Hepatic stellate cell (primary cell): Measurements from ENCODE around the gene GMDS.

ENCODE experiments used
- DNase-seq: peaks from one replicate; pipeline ENCODE4 v3.0.0; 2011; ENCODE audit warnings: low spot score

Gene GMDS

DNA sequence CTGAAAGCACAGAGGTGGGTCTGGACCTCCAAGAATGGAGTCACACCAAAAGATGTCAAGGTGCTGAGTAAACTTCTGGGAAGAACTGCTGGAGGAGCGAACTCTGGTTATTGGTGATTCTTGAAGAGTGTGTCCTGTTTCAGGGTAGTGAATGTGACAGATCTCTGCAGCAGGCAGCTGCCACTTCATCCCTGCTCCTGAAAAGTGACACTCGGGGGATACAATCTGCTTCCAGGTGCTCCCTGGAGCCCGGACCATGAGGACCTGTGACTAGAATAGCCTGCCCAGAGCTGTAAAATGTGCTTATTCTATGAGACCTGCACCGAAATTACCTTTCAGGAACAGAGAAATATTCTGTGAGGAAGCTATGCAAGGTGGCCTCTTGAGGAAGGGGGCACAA lies 444.6 kb downstream of the GMDS start:
- no peak for DNase-seq

DNA sequence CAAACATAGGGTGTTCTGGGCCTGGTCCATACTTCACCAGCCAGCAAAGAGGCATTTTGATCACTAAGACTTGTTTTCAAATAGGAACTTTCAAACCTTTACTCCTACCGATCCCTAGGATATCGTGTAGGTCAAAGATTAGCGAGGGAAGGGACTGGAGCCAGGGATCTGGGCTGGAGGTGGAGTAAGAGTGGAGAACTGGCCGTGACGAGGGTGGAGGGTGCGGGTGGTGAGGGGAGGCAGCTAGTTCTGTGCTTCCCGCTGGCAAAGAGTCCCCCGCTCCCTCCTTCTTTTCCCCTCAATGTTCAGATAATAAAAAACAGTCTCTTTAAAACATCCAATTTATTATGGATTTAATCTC lies 446.5 kb downstream of the GMDS start:
- no peak for DNase-seq

GRCh38 chr6:1798303-1798964 lies 447.0 kb downstream of the GMDS start:
- no peak for DNase-seq

DNA sequence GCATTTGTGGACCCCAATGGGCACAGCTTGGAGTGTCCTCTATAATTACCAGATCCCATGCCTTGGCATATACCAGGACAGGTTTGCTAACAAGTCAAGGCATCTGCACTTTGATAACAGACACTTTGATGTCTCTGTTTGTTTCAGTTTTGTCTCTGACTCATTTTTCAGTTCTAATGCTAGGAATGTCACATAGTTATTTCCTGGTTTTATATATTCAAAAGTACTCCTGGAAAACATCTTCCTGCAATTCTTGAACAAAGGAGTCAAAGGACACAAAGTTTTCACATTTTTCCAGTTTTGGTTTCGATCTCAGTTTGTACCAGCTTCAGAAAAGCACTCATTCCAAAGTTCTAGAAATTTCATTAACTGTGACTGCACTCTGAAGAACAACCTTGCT lies 447.6 kb downstream of the GMDS start:
- no peak for DNase-seq

DNA sequence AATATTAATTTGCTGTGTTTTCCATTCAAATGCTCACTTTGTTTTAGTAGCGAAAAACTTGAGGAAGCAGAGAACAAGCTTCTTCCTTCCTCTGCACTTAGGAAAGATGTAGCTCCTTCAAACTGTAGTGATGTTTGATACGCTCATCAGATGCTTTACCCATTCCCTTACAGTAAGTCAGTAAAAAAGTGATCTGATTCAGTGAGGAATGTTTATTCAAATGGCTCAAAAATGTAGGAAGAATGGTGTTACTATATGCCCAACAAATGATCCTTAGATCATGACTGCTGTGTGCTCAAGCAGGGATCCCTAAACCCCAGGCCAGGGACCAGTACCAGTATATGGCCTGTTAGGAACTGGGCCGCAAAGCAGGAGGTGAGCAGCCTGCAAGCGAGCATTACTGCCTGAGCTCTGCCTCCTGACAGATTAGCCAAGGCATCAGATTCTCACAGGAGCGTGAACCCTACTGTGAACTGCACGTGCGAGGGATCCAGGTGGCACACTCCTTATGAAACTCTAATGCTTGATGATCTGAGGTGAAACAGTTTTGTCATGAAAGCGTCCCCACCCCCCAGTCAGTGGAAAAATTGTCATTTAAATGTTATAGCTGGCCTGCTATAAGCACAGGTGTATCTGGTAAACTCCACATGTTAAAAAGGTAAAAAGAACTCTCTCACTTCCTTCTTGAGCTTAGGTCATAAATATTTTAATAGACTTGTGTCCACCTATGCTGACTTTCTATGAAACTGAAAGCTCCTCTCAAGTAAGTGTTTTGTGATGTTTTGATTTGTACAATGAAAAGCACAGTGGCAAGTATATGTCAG lies 448.5 kb downstream of the GMDS start:
- no peak for DNase-seq

DNA sequence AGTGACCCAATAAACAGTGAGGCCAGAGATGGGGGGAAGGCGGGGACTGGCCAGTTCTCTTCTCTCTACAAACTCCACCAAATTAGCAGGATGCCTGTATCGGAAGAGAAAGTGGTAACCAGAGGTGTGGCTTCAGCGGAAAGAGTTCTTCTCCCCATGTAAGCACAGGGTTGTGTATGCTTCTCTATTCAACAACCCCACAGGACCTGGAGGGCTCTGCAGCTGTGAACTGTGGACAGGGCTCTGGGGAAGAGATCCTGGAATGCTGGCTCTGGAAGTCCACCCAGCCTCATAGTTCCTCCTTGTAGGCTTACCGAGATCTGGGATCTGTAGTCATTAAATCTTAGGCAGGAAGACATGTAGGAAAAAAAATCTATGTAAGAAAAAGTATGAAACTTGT lies 449.5 kb downstream of the GMDS start:
- DNase-seq, result no peak

GRCh38 chr6:1792989-1793388 lies 452.4 kb downstream of the GMDS start:
- DNase-seq, result peak; percentile 34

DNA sequence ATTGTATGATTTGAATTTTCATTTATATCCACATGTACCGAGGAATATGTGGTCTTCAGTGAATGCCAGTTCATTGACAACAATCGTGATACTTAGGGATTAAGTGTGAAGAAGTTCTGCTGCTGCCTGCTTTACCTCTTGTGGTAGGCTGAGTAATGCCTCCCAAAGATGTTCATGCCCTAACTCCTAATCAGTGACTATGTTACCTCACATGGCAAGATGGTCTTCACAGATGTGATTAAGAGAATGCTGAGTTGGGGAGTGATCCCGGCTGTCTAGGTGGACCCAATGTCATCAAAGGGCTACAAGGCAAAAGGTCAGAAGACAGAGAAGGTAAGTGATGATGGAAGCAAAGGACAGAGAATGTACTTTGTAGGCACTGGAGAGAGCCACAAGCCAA lies 454.7 kb downstream of the GMDS start:
- no peak for DNase-seq

DNA sequence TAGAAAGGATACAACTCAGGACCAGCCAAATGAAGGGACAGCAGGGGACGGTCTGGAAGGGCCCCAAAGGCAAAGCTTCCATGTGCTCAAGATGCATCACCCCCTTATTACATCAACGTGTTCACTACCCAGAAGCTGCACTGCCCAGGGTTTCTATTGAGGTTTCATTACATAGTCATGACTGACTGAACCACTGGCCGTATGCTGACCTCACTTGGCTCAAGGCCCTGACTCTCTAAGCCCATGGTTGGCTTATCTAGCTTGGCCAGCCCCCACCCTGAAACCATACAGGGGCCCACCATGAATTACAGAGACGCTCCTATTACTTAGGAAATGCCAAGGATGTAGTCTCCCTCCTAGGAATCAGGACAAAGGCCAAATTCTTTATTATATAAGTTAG lies 456.3 kb downstream of the GMDS start:
- no peak for DNase-seq

DNA sequence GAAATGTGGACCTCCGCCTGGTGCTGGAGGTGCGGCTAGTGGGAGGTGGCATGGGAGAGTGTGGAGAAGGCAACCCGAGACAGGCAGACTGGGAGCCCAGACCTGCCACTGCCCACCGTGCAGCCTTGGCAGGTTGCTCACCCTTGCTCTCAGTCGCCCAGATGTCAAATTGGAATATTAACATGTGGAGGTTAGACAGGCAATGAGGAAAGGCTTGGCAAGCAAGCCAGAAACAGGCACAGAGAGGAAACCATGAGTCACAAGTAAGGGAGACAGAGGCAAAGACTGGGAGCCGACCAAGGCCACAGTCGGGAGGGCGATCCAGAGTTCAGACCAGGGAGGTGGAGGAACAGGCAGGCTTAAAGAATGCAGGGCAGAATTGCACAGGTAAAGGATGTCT lies 457.5 kb downstream of the GMDS start:
- peak; percentile 13 for DNase-seq

- DNase-seq, result no peak
Observed at GRCh38 chr6:1786455-1787453, 458.7 kb downstream of the GMDS start.

- DNase-seq, result no peak
Observed at GRCh38 chr6:1784422-1784884, 461.0 kb downstream of the GMDS start.

GRCh38 chr6:1781817-1782184 lies 463.6 kb downstream of the GMDS start:
- no peak for DNase-seq

- DNase-seq, result no peak
Observed at GRCh38 chr6:1781152-1781816, 464.1 kb downstream of the GMDS start.

GRCh38 chr6:1780251-1780867 lies 465.0 kb downstream of the GMDS start:
- DNase-seq, result no peak

- no peak for DNase-seq
Observed at GRCh38 chr6:1778686-1779235, 466.6 kb downstream of the GMDS start.

DNA sequence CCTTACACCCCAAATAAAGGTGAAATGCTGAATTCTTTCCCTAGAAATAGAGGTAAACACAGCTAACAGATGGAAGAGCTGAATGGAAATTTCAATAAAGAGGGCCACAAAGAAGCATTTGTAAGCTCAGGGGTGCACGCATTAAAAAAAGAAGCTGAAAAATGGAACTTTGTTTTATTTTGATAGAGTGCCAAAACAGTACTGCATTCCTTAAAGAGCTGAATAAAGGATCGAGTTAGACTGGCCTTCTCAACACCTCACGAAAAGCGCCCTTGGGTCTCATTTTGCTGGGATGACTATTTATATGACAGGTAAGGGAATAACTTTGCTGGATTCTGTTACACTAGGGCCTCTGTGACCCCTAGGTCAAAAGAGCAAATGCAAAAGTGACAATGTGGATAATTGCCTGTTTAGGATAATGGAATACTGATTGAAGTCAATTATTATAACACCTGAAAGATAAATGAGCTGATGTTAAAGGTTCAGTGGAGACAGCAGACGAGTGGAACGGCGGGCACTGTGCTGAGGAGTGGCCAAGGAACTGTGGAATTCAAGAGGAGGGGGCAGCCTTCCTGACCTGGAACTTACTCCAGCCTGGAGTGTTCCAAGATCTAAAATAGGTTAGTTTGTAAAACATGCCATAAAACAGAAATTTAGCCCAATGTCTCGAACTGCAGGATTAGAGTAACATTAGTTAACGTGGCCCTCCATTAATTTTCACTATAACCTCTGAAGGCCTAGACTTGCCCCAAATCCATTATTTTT lies 467.3 kb downstream of the GMDS start:
- DNase-seq, result no peak

DNA sequence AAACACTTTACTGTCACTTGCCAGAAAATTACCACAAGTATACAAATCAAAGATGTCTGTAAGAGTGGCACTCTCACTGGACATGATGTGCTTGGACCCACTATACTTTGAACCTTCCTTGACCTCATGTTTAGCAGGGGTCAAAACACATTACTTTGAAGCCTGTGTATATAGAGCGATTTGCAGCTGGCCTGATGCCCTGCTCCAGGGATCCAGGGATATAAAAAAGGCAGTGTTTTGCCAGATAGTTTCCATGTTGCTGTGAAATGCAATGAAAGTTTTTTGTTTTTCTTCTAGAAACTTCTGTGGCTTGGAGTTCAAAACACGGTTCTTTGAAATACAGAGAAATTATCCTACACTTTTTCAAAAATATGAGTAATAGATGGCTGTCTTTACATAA lies 470.0 kb downstream of the GMDS start:
- no peak for DNase-seq

DNA sequence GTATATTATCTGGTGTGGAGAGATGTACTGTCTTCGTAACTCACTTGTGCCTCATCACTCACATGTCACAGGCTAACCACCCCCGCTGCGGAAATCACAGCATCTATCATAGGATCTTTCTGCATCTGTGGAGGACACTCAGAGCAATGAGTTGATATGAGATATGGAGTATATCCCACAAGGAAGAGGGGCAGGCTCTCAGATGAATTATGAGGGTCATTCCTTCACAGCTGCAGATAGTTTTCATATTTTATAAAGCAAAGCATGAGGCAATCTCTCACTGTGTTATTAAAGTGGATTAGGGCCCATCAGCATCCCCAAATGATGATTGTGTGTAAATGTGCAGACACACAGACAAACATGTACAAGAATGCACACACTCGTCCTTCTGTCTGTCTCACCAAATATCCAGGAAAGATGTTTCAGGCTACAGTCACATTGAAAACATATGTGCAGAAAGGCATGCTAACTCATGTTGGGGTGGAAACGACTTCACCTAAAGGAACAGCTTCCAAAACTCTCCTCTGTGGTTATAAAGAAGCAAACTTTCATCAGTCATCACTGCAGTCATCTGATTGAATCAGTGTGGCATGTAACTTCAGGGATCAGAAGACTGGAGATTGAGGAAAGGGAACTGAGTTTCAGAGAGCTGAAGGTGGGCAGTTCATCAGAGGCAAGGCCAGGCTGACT lies 471.0 kb downstream of the GMDS start:
- no peak for DNase-seq

DNA sequence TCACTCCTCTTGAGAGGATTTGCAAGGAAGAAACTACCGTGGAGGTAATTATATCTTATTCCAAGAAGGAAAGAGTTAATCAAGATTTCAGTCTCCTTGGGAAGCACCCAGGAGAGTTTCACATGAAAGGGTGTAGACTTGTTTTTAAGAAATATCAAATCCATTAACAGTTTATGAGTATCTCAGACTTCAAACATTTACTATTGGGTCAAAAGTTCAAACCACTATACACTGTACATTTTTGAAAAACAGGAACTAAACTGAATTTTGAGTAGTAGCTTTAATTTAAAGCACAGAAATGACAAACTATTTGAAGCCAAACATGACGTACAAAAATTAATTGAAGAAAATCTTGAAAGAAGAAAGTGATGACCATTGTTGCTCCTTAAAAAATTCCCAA lies 471.7 kb downstream of the GMDS start:
- DNase-seq, result no peak
